Transverse colon (tissue), 3 donors: ENCODE data around the gene PBX1.

Source experiments
- POLR2A ChIP-seq: fragments of 450-650 bp; IDR thresholded peaks from one replicate; pipeline ENCODE4 v1.6.1; 2016; ENCODE audit warnings: antibody characterized with exemption, mild to moderate bottlenecking, moderate library complexity
- TF ChIP-seq, protein P1 (sequence below), 5 experiments: fragments of 200-600 bp in 3 of 5; fragments of 450-650 bp in 2 of 5; sonication (generic) in 3 of 5; IDR thresholded peaks; 1 replicate in 2 of 5; 2 replicates in 3 of 5; pipeline ENCODE4 v1.5.1; 2016 to 2017; ENCODE audit warnings: antibody characterized with exemption in 5 of 5, inconsistent platforms in 3 of 5, mild to moderate bottlenecking in 2 of 5, moderate library complexity in 1 of 5

DNA sequence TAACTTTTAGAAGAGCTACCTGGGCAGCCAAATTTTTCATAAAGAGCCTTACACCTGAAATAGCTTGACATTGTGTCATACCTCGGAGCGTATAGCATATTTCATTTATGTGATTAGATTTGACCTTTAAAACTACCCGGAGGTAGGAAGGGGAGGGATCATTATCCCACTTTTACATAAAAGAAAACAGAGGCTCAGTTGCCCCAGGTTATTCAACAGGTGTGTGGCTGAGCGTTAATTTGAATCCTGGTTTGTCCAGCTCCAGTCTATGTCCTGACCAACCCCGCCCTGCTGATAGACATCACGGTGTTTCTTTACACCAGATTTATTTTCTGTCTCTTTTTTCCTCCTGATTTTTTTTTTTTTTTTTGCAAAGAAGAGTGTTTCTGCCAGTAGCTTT, 39.7 kb downstream of the PBX1 start:
- TF ChIP-seq, protein P1, sequence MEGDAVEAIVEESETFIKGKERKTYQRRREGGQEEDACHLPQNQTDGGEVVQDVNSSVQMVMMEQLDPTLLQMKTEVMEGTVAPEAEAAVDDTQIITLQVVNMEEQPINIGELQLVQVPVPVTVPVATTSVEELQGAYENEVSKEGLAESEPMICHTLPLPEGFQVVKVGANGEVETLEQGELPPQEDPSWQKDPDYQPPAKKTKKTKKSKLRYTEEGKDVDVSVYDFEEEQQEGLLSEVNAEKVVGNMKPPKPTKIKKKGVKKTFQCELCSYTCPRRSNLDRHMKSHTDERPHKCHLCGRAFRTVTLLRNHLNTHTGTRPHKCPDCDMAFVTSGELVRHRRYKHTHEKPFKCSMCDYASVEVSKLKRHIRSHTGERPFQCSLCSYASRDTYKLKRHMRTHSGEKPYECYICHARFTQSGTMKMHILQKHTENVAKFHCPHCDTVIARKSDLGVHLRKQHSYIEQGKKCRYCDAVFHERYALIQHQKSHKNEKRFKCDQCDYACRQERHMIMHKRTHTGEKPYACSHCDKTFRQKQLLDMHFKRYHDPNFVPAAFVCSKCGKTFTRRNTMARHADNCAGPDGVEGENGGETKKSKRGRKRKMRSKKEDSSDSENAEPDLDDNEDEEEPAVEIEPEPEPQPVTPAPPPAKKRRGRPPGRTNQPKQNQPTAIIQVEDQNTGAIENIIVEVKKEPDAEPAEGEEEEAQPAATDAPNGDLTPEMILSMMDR (IDR thresholded peaks at IDR 0.05), result no peak
- no peak for TF ChIP-seq POLR2A
